Activated CD4-positive, alpha-beta T cell treated with anti-CD3 and anti-CD28 coated beads, Interleukin-2, amount 50 U/mL, for 4 hours (primary cell): Measurements from ENCODE around the gene GALNT18.

ENCODE experiments used
- DNase-seq, 2 experiments: peaks; one replicate each; pipeline ENCODE4 v3.0.0-alpha.2; 2020

GALNT18 gene

DNA sequence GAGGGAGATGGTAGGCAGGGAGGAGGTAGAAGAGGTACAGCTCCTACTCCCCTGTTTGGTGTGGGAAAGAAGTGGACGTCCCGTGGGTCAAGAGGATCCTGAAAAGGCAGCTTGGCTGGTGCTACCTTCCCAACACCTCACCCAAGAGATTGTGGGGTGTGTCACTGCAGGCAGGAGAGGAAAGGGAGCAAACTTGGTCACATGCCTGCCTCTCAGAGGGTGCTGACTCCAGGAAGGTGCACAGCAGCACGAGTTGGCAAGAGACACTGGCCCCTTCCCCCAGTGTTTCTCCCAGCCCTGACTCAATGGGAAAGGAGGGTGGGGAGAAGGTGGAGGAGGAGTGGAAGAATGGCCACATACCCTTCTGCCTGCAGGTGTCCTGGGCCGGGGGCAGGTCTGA is 368.3 kb downstream of the GALNT18 start:
- no peak for DNase-seq

DNA sequence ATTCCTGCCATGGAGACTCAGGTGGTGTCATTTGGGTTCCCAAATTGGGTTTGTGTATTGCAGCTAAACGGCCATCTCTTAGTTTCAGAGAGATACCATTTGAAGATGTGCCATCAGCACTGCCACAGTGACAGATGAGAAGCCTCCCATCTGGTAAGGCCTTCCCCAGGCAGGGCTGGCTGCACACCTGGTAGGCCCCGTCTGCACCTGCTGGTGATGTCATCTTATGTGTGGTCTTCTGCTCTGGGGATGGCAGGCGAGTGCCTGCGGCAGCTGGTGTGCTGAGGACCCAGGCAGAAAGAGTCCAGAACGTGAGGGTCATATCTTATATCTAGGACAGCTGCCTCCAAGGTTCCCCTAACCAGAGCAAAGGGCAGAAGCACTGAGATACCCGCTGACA is 369.4 kb downstream of the GALNT18 start:
- no peak for DNase-seq

DNA sequence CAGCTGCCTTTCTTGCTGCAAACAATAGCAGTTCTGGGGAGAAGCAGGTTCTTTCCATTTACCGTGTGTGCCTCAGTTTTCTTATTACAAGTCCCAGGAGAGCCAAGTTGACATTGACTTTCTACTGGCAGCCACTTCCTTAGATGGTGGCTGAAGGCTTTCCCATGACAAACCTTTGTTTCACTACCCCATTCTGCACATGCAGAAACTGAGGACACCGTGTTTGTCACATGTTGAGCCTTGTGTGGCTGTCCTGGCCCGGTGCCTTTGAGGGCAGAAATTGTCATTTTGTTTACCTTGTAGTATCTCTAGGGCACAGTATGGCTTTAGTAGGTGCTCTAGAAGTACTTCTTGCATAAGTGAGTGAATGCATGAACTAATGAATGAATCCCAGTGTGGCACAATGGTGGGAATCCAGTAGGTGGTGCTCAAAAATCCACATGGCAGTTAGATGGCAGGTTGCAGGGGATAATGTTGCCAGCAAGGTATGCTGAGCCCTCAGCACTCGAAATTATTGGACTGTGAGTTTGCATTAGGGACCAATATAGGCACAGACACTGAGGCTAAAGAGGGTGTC is 370.3 kb downstream of the GALNT18 start:
- DNase-seq = no peak

DNA sequence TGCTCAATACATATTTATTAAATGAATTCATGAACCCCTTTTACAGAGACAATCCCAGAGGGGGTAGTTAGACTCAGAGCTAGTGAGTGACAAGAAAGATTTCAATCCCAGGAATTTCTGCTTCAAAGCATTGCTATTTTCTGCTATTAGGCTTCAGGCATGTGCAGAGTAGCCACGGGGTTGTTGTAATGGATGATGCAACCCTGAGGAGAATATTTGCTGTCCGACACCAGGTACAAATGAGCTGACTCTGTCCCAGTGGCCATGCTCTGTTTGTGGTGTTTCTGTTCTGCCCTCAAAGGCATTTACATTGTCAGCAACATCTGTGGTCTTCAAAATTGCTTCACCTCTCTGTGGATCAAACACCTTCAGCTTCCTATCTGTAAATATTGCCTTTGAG is 371.3 kb downstream of the GALNT18 start:
- no peak for DNase-seq

DNA sequence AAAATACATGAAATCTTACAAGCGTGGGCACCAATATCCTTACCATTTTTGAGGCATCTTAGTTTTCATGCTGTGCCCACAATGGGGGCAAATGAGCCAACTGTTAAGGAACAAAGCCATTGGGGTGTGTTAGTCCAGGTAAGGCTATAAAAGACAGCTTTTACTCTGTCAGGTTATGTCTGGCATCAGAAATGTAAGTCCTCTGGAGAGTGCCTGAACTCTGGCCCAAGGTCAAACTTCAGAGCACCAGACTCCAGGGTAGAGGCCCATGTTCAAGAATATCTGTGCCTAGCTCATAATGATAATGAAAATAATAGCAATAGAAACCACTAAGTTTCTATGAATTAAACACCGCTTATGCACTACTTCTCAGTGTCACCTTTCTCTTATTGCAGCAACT is 374.2 kb downstream of the GALNT18 start:
- no peak for DNase-seq

DNA sequence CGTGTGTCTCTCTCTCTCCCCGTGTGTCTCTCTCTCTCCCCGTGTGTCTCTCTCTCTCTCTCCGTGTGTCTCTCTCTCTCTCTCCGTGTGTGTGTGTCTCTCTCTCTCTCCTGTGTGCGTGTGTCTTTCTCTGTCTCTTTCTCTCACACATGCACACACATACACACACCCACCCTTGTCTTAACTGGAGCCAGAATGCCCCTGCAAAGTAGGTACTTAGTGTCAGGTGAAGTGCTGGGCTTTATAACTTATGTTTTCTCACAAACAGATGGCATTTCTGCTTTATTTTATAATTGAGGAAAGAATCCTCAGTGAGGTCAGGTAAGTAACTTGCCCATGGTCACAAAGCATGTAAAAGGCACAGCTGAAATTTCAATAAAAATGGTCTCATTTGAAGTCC is 374.7 kb downstream of the GALNT18 start:
- DNase-seq = no peak

DNA sequence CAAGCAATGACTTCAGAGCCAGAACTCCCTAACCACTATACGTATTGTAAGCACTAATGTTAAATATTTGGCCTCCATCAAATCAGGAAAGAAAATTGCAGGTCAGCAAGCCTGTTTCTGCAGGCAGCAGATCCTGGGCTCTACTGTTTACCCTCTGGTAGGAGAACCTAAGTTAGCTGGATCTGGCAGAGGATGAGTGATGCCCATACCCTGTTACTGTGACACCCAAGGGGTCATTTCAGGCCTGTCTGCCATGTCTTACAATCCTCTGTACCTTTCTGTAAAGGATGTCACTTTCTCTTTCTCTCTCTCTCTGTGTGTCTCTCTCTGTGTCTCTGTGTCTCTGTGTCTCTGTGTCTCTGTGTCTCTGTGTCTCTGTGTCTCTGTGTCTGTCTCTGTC is 375.6 kb downstream of the GALNT18 start:
- no peak for DNase-seq

DNA sequence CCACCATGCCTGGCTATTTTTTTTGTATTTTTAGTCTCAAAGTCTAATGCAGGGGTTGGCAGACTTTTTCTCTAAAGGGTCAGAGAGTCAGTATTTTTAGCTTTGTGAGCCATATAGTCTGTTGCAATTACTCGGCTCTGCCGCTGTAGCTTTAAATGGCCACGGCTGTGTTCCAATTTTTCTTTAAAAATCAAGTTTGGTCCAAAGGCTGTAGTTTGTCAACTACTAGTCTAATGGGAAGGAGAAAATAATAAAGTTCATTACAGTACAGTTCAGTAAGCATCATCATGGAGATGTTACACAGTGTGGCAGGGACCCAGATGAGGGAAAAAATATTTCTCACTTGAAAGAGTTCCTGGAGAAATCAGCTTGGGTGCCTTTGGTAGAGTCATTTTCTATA is 376.4 kb downstream of the GALNT18 start:
- DNase-seq = no peak

DNA sequence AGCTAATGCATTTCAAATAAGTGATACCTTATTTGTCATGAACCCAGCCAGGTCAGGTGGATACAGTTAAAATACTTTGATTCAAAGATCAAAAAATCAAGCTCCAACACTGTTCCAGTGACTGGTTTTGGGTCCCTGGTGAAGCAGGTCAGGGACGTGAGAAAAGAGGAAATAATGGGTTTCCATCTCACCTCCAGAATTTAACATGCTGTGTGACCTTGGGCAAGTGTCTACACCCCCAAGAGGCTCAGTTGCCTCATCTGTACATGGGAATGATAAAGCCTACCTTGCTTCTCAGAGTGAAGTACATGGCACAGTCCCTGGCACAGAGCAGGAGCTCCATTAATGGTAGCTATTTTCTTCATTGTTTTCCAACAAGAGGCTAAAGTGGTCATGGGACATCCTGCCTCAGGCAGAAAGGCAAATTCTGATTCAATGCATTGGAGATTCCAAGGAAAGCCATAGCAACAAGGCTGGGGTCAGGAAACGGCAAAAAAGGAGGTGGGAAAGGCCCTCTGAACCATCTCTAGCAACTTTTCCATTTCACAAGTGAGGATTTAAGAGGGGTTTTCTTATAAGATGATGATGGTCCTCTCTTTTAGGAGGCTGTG is 377.2 kb downstream of the GALNT18 start:
- DNase-seq = no peak

DNA sequence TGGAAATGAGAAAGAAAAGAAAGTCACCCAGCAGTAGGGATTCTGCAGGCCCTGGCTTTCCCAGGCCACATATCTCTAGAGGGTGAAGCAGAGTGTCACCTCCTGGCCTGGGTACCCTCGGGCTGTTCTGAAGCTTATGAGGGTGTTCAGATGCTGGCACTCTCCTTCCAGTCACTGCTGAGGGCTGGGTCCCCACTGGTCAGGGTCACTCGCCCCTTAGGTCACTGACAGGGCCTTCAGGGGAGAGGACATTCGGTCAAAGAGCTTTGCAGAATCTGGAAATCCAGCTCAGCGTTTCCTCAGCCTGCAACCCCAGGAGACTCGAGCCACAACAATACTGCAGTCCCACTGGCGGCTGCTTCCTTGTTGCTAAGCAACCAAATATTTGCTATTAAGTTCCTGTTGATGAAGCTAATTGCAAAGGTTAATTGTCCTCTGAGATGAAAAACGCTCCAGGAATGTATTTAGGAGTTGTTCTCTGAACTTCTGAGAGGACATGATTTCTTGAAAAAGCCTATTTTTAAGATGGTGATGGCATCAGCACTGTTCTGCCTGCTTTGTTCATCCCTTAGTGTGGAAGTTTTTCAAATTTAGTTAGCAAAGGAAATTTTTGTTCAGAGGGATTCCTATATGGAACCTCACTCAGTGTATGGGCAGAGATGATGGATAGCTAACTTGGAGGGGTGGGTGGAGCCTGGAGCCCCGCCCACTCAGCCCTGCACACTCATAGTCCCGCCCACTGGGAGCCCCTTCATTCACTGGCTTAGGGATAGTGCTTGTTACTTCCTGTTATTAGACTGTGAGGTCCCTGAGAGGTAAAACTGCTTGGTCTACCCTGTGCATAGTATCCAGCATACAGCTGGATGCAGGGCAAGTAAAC is 378.0 kb downstream of the GALNT18 start:
- peak in 1 of 2 experiments; percentile 7 for DNase-seq

DNA sequence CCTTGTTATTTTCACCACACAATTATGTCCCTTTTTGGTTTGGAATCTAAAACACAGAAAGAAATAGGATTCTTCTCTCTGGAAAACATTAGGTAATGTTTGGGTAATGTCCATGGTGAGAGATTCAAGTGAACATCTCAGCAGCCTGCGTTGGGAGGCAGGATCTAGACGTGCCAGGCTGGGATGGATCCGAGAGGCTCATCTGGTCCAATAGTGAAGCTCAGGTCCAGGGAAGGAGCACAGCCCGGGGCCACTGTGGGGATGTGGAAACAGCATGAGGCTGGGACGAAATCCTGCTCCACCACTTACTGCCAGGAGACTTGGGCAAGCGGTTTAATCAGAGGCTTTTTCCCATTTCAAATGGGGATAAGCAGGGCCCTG is 378.6 kb downstream of the GALNT18 start:
- DNase-seq = no peak

DNA sequence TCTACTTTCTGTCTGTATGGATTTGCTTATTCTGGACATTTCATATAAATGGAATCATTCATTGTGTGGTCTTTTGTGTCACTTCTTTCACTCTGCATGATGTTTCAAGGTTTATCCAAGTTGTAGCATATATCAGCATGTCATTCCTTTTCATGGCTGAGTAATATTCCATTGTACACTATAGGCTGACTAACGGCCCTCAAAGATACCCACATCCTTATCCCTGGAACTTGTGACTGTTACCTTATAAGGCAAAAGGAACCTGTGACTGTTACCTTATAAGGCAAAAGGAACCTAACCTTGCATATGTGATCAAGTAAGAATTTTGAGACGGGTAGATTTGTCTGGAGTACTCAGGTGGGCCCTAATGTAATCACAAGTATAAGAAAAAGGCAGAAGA is 380.5 kb downstream of the GALNT18 start:
- no peak for DNase-seq

DNA sequence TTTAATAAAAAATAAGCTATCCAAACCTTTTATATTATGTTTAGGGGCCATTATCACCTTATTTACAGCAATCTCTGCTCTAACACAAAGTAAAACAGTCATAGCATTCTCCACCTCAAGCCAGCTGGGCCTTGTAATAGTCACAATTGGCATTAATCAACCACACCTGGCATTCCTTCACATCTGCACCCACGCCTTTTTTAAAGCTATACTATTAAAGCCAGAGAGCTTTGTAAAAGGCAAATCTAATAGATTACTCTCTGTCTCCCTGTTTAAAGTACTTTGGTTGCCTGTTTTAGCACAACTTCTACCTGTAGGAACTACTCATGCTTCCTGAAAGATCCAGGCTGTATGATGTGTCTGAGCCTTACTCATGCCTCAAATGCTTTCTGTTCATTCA is 381.8 kb downstream of the GALNT18 start:
- DNase-seq = no peak

DNA sequence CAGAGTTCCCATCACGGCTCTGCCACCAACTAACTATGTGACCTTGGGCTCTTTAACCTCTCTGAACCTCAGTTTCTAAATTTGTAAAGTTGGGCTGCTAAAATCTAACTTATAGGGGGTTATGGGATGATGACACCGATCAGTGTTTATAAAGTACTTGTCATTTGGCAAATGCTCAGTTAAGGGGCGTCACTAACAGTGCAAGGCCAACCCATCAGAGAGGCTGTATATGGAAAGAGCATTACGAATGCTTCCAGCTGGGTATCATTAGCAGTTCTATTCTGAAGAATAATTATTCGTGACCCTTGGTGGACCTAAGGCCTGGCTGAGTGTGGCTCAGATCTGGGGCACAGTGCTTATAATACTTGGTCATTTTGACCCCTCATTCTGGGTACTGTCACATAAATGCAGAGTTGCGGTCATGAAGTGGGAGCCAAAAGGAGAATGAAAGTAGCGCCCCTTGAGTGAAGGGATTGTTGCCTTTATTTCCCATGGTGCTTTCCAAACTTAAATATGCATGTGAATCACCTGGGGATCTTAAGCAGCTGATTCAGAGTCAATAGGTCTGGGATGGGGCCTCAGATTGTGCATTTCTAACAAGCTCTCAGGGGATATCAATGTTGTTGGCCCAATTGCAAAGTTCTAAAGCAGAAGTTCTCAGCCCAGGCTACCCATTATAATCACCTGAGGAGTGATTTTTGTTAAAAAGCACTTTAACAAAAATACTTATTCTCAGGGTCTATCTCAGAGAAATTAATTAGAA is 384.6 kb downstream of the GALNT18 start:
- no peak for DNase-seq

DNA sequence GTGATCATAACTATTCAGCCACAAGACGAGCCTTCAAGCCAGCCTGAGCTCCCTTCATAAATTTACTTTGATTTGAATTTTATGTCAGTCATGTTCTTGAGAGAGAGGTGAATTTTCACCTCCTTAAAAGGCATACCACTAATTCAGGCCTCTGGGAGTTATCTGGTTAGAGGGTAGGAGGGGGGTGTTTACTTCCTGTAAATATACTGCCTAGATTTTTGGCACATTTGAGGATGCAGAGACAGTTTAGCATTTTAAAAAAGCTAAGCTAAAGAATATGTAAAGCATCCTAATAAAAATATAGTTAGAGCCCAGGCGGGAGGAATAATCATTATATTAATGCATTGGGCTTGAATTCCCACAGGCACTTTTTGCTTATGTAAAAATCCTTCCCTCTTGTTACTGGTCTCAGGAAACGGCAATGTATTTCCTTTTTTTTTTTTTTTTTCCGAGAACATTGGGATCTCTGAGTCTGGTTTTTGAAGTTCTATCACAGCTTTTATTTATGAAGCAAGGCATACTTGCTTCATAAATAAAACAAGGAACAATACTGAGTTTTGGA is 385.2 kb downstream of the GALNT18 start:
- no peak for DNase-seq

DNA sequence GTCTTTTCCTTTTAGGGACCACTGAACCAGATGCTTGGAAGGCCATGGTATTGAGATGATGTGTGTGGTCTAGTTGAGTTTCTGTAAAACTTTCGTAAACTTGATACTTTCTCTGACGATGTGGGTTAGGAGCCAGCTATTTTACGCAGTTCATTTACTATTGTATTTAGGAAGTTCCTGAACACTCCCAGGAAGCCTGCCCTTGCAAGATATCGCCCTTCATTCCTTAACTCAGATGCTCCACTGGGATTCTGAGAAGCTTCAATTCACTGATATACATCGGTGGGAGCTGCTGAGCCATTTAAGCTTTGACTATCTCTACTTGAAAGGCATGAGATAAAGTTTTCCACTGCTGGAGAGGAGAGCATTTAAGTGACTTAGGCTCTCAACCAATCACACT is 390.0 kb downstream of the GALNT18 start:
- no peak for DNase-seq

DNA sequence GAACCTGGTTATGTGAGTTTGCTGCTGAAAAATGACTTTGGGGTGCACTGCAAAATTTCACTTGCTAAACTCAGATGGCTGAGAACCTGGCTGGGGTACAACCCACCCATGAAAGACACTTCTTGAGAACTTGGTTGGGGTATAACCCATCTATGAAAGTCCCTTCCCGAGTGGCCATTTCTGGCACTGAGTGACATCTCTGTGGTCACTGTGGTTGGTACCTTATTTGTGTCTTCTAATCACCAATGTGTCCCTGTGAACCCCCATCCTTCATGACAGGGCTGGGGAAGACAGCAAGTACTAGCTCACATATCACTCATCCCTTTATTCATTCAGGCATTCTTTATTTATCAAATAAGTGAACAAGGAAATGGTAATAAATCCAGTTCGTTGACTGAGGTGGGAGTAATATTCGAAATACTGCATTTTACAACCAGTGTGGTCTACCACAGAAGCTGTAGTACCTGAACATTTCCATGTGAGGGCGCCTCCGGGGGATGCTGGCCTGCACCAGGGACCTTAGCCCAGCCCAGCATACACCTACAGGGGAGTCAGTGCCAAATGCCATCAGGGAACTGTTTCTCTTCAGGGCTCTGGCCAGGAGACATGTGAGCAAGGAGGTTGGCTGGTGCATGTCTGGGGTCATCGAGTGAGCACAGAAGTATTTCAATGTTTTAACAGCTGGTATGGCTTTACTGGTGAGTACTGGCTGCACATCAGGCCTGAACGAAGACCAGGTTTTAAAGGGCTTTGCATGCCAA is 390.8 kb downstream of the GALNT18 start:
- DNase-seq = no peak

DNA sequence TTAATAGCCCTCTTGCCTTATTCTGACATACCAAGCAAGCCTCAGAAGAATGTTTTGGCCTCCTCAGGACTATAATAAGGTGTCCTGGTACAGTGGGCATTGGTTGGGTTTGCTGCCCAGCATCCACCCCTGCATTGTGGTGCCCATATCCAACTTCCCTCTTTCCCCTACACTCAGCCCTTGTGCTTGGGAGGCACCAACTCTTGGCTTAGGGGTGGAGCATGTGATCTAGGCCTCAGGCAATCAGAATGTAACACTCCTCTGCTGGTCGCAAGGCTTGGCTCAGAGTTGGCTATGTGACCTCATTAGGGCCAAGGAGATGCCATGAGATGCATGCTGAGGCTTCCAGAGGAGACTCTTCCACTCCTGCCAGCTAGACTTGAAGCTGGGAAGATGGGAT is 391.7 kb downstream of the GALNT18 start:
- no peak for DNase-seq

DNA sequence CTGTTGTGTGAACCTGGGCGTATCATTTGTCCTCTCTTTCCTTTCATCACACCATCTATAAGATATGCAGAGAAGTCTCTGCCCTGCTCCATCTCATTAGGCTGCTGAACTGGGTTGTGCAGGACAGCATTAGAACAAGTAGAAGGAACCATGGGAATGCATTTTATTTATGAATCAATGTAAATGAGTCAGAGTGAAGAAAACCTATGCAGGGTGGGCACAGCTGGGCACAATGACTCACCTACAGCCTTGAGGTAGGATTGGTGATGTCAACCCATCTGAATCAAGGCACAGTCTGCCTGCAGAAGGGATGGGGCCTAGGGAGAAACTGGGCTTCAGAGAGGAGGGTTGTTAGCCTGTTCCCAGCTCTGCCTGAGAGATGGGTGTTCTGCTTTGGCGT is 392.2 kb downstream of the GALNT18 start:
- no peak for DNase-seq

DNA sequence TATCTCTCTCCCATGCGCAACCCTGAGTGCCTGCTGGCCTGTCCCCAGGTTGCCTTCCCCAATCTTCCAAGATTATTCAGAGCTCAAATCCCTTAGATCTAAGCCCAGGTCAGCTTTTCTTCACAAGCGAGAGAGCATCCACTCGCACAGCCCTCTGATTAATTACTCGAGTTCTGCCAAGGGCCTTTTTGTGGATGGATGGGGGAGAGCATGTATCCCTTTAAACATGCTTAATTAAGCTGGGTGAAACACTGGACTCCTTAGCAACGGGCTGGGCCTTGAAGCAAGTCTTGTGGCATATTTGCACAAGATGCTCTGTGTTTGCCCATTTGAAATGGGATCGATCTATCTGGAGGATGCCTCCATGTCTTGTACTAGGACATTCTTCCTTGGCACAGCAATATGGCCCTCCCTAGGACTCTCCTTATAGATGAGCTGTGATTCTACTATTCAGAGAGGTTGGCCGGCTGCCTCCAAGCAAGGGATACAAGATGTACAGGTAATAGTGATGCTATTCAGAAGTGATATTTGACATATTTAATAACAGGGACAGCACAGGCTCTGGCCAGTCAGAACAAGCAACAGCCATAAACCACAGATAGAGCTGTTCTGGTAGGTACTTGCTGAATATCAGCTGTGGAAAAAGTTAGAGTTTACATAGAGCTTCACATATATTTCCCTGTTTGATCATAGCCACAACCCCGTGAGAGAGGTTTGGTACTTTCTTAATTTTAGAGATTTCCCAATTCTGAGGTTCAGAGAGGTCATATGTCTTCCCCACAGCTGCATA is 394.3 kb downstream of the GALNT18 start:
- no peak for DNase-seq
